Transverse colon (tissue), 4 donors: ENCODE data around the gene ZNF740.

Experiments used
- EP300 ChIP-seq: sonication (generic); formaldehyde crosslinking; IDR thresholded peaks from one replicate; pipeline ENCODE4 v1.6.1; 2017; ENCODE audit warnings: antibody characterized with exemption, low read depth
- POLR2A ChIP-seq: fragments of 450-650 bp; IDR thresholded peaks from one replicate; pipeline ENCODE4 v1.6.1; 2016; ENCODE audit warnings: antibody characterized with exemption, mild to moderate bottlenecking, moderate library complexity
- POLR2AphosphoS5 ChIP-seq, 3 donors: sonication (generic); formaldehyde crosslinking; IDR thresholded peaks; one replicate each; pipeline ENCODE4 v1.6.1; 2016; ENCODE audit warnings: antibody characterized with exemption in 3 of 3
- TF ChIP-seq, protein P1 (sequence below), 5 experiments: fragments of 200-600 bp in 3 of 5; fragments of 450-650 bp in 2 of 5; sonication (generic) in 3 of 5; IDR thresholded peaks; 1 replicate in 2 of 5; 2 replicates in 3 of 5; pipeline ENCODE4 v1.5.1; 2016 to 2017; ENCODE audit warnings: antibody characterized with exemption in 5 of 5, inconsistent platforms in 3 of 5, mild to moderate bottlenecking in 2 of 5, moderate library complexity in 1 of 5

DNA sequence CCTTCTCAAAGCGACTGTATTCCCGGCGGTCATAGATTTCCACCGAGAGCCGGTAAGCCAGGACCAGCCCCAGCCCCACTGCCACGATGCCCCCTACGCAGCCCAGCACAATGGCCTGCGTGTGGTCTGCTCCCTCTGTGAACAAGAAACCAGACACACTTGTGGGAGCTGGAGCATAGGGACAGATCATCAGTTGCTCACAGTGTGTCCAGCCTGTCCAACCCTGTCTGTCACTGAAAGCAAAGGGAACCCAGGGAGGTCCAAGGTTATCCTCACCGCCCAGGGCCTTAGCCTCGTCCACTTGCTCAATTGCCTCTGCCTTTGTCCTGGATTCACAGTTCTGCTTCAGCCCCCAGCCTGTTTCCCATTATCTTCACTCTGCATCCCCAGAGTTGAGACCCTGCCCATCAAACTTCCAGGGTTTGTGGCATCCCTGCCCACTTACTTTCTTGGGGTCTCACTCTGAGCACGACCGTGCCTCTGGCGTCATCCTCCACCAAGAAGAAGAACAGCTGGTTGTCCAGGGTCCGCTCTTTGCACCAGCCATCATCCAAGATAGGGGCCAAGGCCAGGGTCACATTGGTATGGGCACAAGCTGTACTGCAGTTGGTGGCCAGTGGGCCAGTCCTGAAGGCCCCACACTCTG lies 11.5 kb downstream of the ZNF740 start:
- TF ChIP-seq, protein P1, sequence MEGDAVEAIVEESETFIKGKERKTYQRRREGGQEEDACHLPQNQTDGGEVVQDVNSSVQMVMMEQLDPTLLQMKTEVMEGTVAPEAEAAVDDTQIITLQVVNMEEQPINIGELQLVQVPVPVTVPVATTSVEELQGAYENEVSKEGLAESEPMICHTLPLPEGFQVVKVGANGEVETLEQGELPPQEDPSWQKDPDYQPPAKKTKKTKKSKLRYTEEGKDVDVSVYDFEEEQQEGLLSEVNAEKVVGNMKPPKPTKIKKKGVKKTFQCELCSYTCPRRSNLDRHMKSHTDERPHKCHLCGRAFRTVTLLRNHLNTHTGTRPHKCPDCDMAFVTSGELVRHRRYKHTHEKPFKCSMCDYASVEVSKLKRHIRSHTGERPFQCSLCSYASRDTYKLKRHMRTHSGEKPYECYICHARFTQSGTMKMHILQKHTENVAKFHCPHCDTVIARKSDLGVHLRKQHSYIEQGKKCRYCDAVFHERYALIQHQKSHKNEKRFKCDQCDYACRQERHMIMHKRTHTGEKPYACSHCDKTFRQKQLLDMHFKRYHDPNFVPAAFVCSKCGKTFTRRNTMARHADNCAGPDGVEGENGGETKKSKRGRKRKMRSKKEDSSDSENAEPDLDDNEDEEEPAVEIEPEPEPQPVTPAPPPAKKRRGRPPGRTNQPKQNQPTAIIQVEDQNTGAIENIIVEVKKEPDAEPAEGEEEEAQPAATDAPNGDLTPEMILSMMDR (IDR thresholded peaks at IDR 0.05): no peak
- TF ChIP-seq POLR2A (no peak), POLR2AphosphoS5 (IDR thresholded peaks at IDR 0.05) (no peak), EP300 (no peak)
